K562 (cell line): ENCODE data around the gene PCDH9. TPM values are rescaled to one million over a fixed set of nuclear protein-coding genes. Genes with fewer than 3 reads are reported as not detected.

Experiments
- ATAC-seq: fragments of 200-7000 bp; cut with Tn5 transposase; 3 replicates; pipeline ENCODE4 v1.9.1; 2020; ENCODE audit warnings: moderate library complexity
- BruUV-seq: library from RNA; stranded (reverse); fragments of 400-500 nt; replicated peaks from 2 replicates; lab custom pipeline; 2021; lab: Mats Ljungman, UMichigan
- CTCF ChIA-PET: fragments of 300-600 bp; formaldehyde crosslinking; extraction: SDS; loops from one replicate; lab custom pipeline; 2021; ENCODE audit warnings: low intra/inter-chr PET ratio; lab: Yijun Ruan, JAX
- POLR2A ChIA-PET: fragments of 300-600, 350-650 bp; sonication (Branson Sonifier 250); formaldehyde crosslinking; extraction: SDS; loops from one replicate; lab custom pipeline; 2021; ENCODE audit warnings: antibody characterized with exemption, inconsistent platforms; lab: Yijun Ruan, JAX
- DNase-seq, 4 experiments: peaks; one replicate each; pipeline versions ENCODE4 v3.0.0 to v3.0.0-alpha.2; 2011 to 2018; ENCODE audit warnings: low spot score in 3 of 4, mixed read lengths in 3 of 4; ENCODE audit errors: extremely low read depth in 1 of 4
- FAIRE-seq: peaks from 2 replicates; lab custom pipeline; 2011; peaks lifted over from hg19 to GRCh38; lab: Jason Lieb, UNC
- H2AFZ ChIP-seq: 2 replicates; pipeline ENCODE4 v1.6.0; 2011; ENCODE audit warnings: low read depth, low read length, control low read depth, inconsistent platforms
- H3K27ac ChIP-seq: fragments of 200-600 bp; 3 replicates; pipeline ENCODE4 v1.8.0; 2011; ENCODE audit warnings: low read depth, mild to moderate bottlenecking, control low read depth, inconsistent platforms, low read length, moderate library complexity, mixed read lengths; ENCODE audit errors: extremely low read depth
- H3K27me3 ChIP-seq, 2 experiments: fragments of 300-600 bp in 1 of 2; 2 replicates in 1 of 2; 3 replicates in 1 of 2; pipeline versions ENCODE4 v1.6.0 to v1.8.0; 2011; ENCODE audit warnings: inconsistent platforms in 2 of 2, low read length in 2 of 2, mild to moderate bottlenecking in 1 of 2, mixed read lengths in 1 of 2, moderate library complexity in 1 of 2; ENCODE audit not compliant: control insufficient read depth in 2 of 2, insufficient read depth in 2 of 2
- H3K36me3 ChIP-seq: fragments of 300-600 bp; 3 replicates; pipeline ENCODE4 v1.8.0; 2011; ENCODE audit warnings: mild to moderate bottlenecking, low read length, inconsistent platforms; ENCODE audit not compliant: control insufficient read depth, insufficient read depth
- H3K4me1 ChIP-seq, 2 experiments: fragments of 200-600 bp in 1 of 2; replicated peaks in 1 of 2; 2 replicates in 1 of 2; 3 replicates in 1 of 2; pipeline versions ENCODE4 v1.5.1 to v1.8.0; 2011; ENCODE audit warnings: inconsistent platforms in 2 of 2, low read length in 2 of 2, mild to moderate bottlenecking in 1 of 2, mixed read lengths in 1 of 2, moderate library complexity in 1 of 2; ENCODE audit not compliant: control insufficient read depth in 2 of 2, insufficient read depth in 2 of 2
- H3K4me2 ChIP-seq: 2 replicates; pipeline ENCODE4 v1.6.1; 2011; ENCODE audit warnings: low read length, control low read depth, inconsistent platforms, mixed read lengths; ENCODE audit not compliant: insufficient read depth
- H3K4me3 ChIP-seq: fragments of 200-600 bp; sonication (generic), shearing (Covaris generic); 2 replicates; pipeline ENCODE4 v1.5.1; 2016; ENCODE audit warnings: control low read depth, inconsistent platforms
- H3K79me2 ChIP-seq: fragments of 200-600 bp; 3 replicates; pipeline ENCODE4 v1.8.0; 2011; ENCODE audit warnings: low read length, inconsistent platforms; ENCODE audit not compliant: control insufficient read depth, insufficient read depth
- H3K9ac ChIP-seq, 2 experiments: 2 replicates each; pipeline versions ENCODE4 v1.6.0 to v1.6.1; 2011; ENCODE audit warnings: low read depth in 2 of 2, low read length in 2 of 2, control low read depth in 1 of 2, inconsistent platforms in 1 of 2, mild to moderate bottlenecking in 1 of 2, mixed read lengths in 1 of 2; ENCODE audit not compliant: insufficient read depth in 1 of 2
- H3K9me1 ChIP-seq: one replicate; pipeline ENCODE4 v1.6.0; 2011; ENCODE audit warnings: inconsistent platforms, mild to moderate bottlenecking, low read length, moderate library complexity; ENCODE audit not compliant: control insufficient read depth, insufficient read depth
- H3K9me3 ChIP-seq: replicated peaks from 2 replicates; pipeline ENCODE4 v1.5.1; 2011; ENCODE audit warnings: low read depth, low read length, inconsistent platforms; ENCODE audit not compliant: control insufficient read depth, insufficient read depth
- H4K20me1 ChIP-seq: replicated peaks from 2 replicates; pipeline ENCODE4 v1.6.1; 2011; ENCODE audit warnings: low read length, inconsistent platforms, mixed read lengths; ENCODE audit not compliant: control insufficient read depth, insufficient read depth
- BCOR ChIP-seq: fragments of 450-650 bp; IDR thresholded peaks from 2 replicates; pipeline ENCODE4 v1.6.1; 2016
- CSDE1 ChIP-seq, 2 experiments: fragments of 450-650 bp; IDR thresholded peaks; 2 replicates each; pipeline ENCODE4 v1.6.1; 2016; ENCODE audit warnings: mild to moderate bottlenecking in 1 of 2
- EWSR1 ChIP-seq: fragments of 450-650 bp; IDR thresholded peaks from 2 replicates; pipeline ENCODE4 v1.6.1; 2018; ENCODE audit warnings: borderline replicate concordance, mild to moderate bottlenecking, low read depth, moderate library complexity; ENCODE audit not compliant: partially characterized antibody
- GABPB2 ChIP-seq: fragments of 250-450 bp; sonication (Bioruptor Pico); conservative IDR thresholded peaks from 2 replicates; pipeline ENCODE4 v1.5.1; 2021; ENCODE audit warnings: mild to moderate bottlenecking
- GATAD2A ChIP-seq: fragments of 450-650 bp; IDR thresholded peaks from 2 replicates; pipeline ENCODE4 v1.6.1; 2017
- LEF1 ChIP-seq: fragments of 450-650 bp; IDR thresholded peaks from 2 replicates; pipeline ENCODE4 v1.6.1; 2016; ENCODE audit warnings: mild to moderate bottlenecking
- MAZ ChIP-seq, 2 experiments: fragments of 450-650 bp in 1 of 2; sonication (generic) in 1 of 2; formaldehyde crosslinking; IDR thresholded peaks in 1 of 2; conservative IDR thresholded peaks in 1 of 2; 2 replicates each; pipeline versions ENCODE4 v1.4.0 to v1.5.0; 2020; ENCODE audit warnings: mild to moderate bottlenecking in 1 of 2, missing genetic modification reagents in 1 of 2
- MTF1 ChIP-seq: fragments of 250-450 bp; sonication (Bioruptor Pico); IDR thresholded peaks from 2 replicates; pipeline ENCODE4 v1.9.0; 2021; ENCODE audit warnings: moderate library complexity, mild to moderate bottlenecking, inconsistent platforms, borderline replicate concordance
- SMAD3 ChIP-seq: fragments of 450-650 bp; formaldehyde crosslinking; conservative IDR thresholded peaks from 2 replicates; pipeline ENCODE4 v1.4.0; 2020; ENCODE audit warnings: mild to moderate bottlenecking
- ZNF764 ChIP-seq: fragments of 250-450 bp; sonication (Bioruptor Pico); IDR thresholded peaks from 2 replicates; pipeline ENCODE4 v1.4.0; 2020; ENCODE audit warnings: low read depth, mild to moderate bottlenecking, moderate library complexity
- WGBS: fragments of 100-300 bp; shearing (Covaris generic); methylation state at CpG from one replicate; pipeline ENCODE4 v1.1.6; 2016; ENCODE audit warnings: low coverage, mixed read lengths; ENCODE audit not compliant: insufficient coverage; ENCODE audit errors: missing lambda C conversion rate; 5-methylcytosine and 5-hydroxymethylcytosine counted together
- in situ Hi-C: fragments of 300-500 bp; cut with MboI; formaldehyde crosslinking; loops from 4 replicates; pipeline ENCODE4 v1.15.0; 2018; ENCODE audit warnings: inconsistent platforms, mixed read lengths
- intact Hi-C: fragments of 100-400 bp; cut with micrococcal nuclease; formaldehyde crosslinking; loops from 2 replicates; pipeline ENCODE4 v1.14.2; 2022
- polyA plus RNA-seq, 8 experiments: library from polyadenylated mRNA; depleted of rRNA in 4 of 8; stranded (reverse) in 5 of 8; unstranded in 3 of 8; fragments of >200 nt; fragmentation: Nextera tagmentation in 2 of 8; fragmentation: Illumina TruSeq in 1 of 8; extraction: Ambion mirVana in 2 of 8; extraction: Trizol in 1 of 8; gene quantifications; 2 replicates each; pipeline versions ENCODE4 v1.2.1 to v1.2.3, GENCODE V29; 2011 to 2014; ENCODE audit warnings: inconsistent platforms in 1 of 8, missing spikeins in 1 of 8
- total RNA-seq, 7 experiments: library from RNA; depleted of rRNA in 6 of 7; stranded (reverse); fragments of >200 nt in 6 of 7; fragmentation: Illumina TruSeq in 2 of 7; extraction: Trizol in 2 of 7; gene quantifications; 2 replicates each; pipeline versions ENCODE4 v1.2.1 to v1.2.3, GENCODE V29; 2011 to 2021; ENCODE audit warnings: low replicate concordance in 1 of 7
- TF ChIP-seq, protein P1 (sequence below): sonication (generic); formaldehyde crosslinking; IDR thresholded peaks from 2 replicates; pipeline ENCODE4 v1.8.1; 2022; ENCODE audit warnings: missing genetic modification reagents

The PCDH9 gene
- total and polyA plus RNA-seq, 9 of the 15 experiments (the other 6 are each of a cell fraction or from before 2014, with no cell fraction given), result 1.1 to 6.7 (median 4.9) TPM

DNA sequence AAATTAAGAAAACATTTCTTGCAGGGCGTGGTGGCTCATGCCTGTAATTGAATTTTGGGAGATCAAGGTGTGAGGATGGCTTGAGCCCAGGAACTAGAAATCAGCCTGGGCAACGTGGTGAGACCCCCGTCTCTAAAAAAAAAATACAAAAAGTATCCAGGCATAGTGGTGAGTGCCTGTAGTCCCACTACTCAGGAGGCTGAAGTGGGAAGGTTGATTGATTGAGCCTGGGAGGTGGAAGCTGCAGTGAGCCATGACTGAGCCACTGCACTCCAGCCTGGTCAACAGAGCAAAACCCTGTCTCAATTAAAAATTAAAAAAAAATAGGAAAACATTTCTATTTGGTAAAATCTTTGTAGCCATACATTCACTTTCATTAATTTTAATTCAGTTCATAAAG lies 526.5 kb downstream of the PCDH9 start:
- DNase-seq, result no peak
- no TSS peak for BruUV-seq
- Histone ChIP-seq H3K27me3 (no peaks in the 10 kb centered on the region), H3K27ac (no peak overlapping the region), H4K20me1 (no peaks in the 10 kb centered on the region), H3K79me2 (no peaks in the 10 kb centered on the region), H2AFZ (no peak overlapping the region), H3K9me1 (no peaks in the 10 kb centered on the region), H3K4me2 (no peak overlapping the region), H3K9me3 (no peaks in the 10 kb centered on the region), H3K36me3 (no peaks in the 10 kb centered on the region), H3K4me3 (no peak overlapping the region), H3K4me1 (no peaks in the 10 kb centered on the region), H3K9ac (no peak overlapping the region)
- intact Hi-C loops, result no loop called here
- in situ Hi-C loops, result no loop called here
- 19% methylated on average over 3 of the region's 3 CpGs for WGBS
- ATAC-seq, result no peak
- ChIA-PET CTCF (no interaction called here), POLR2A (interaction anchor here (0.6 kb wide), 1 partner anchor 493 kb away, joined by 3 read pairs; no protein-coding TSS in a partner anchor)
- FAIRE-seq, result no peak
- no peak for TF ChIP-seq GATAD2A
- no peak for TF ChIP-seq MAZ (CRISPR knock-in tag; conservative IDR thresholded peaks at IDR 0.05 in 1 of 2, IDR thresholded peaks at IDR 0.05 in 1 of 2)
- TF ChIP-seq, protein P1, sequence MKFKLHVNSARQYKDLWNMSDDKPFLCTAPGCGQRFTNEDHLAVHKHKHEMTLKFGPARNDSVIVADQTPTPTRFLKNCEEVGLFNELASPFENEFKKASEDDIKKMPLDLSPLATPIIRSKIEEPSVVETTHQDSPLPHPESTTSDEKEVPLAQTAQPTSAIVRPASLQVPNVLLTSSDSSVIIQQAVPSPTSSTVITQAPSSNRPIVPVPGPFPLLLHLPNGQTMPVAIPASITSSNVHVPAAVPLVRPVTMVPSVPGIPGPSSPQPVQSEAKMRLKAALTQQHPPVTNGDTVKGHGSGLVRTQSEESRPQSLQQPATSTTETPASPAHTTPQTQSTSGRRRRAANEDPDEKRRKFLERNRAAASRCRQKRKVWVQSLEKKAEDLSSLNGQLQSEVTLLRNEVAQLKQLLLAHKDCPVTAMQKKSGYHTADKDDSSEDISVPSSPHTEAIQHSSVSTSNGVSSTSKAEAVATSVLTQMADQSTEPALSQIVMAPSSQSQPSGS, result no peak
- TF ChIP-seq LEF1, result no peak
- no peak for TF ChIP-seq ZNF764 (CRISPR knock-in tag)
- TF ChIP-seq MTF1 (CRISPR knock-in tag), result no peak
- TF ChIP-seq SMAD3 (CRISPR knock-in tag), result no peak
- TF ChIP-seq BCOR, result no peak
- no peak for TF ChIP-seq CSDE1 (IDR thresholded peaks at IDR 0.05)
- no peak for TF ChIP-seq GABPB2 (CRISPR knock-in tag)
- no peak for TF ChIP-seq EWSR1
